Lung (tissue), 12 donors: ENCODE data around the gene DNAJC1. TPM values are rescaled to one million over a fixed set of nuclear protein-coding genes. Genes with fewer than 3 reads are reported as not detected.

ENCODE experiments used
- ATAC-seq: fragments of 200-7000 bp; cut with Tn5 transposase; one replicate; pipeline ENCODE4 v1.9.1; 2020; ENCODE audit warnings: moderate number of reproducible peaks; ENCODE audit not compliant: insufficient read depth, low FRiP score
- DNase-seq, 3 donors: peaks; one replicate each; pipeline ENCODE4 v3.0.0-alpha.2; 2013 to 2017
- H3K27ac ChIP-seq, 2 donors: one replicate each; pipeline ENCODE4 v1.5.1; 2013; ENCODE audit warnings: mild to moderate bottlenecking in 2 of 2, moderate library complexity in 2 of 2, control low read depth in 1 of 2, inconsistent platforms in 1 of 2, low read depth in 1 of 2, low read length in 1 of 2
- H3K27me3 ChIP-seq, 3 donors: one replicate each; pipeline ENCODE4 v1.5.1; 2013; ENCODE audit warnings: low read length in 2 of 3; ENCODE audit not compliant: control insufficient read depth in 3 of 3, insufficient read depth in 3 of 3
- H3K36me3 ChIP-seq, 4 donors: one replicate each; pipeline ENCODE4 v1.5.1; 2013; ENCODE audit warnings: low read length in 4 of 4, mild to moderate bottlenecking in 1 of 4, moderate library complexity in 1 of 4; ENCODE audit not compliant: control insufficient read depth in 4 of 4, insufficient read depth in 4 of 4
- H3K4me1 ChIP-seq, 5 donors: one replicate each; pipeline ENCODE4 v1.5.1; 2013; ENCODE audit warnings: low read length in 5 of 5, mild to moderate bottlenecking in 2 of 5, moderate library complexity in 1 of 5; ENCODE audit not compliant: control insufficient read depth in 5 of 5, insufficient read depth in 5 of 5
- H3K4me3 ChIP-seq: one replicate; pipeline ENCODE4 v1.5.1; 2013; ENCODE audit warnings: mild to moderate bottlenecking, control low read depth, moderate library complexity
- H3K9ac ChIP-seq, 2 donors: one replicate each; pipeline ENCODE4 v1.5.1; 2013; ENCODE audit warnings: low read length in 2 of 2, control low read depth in 1 of 2; ENCODE audit not compliant: insufficient read depth in 1 of 2
- H3K9me3 ChIP-seq, 4 donors: one replicate each; pipeline ENCODE4 v1.5.1; 2013; ENCODE audit warnings: low read length in 3 of 4, mild to moderate bottlenecking in 1 of 4, moderate library complexity in 1 of 4; ENCODE audit not compliant: control insufficient read depth in 4 of 4, insufficient read depth in 3 of 4
- WGBS, 2 donors: extraction: QIAGEN DNeasy Blood & Tissue Kit; methylation state at CpG; one replicate each; pipeline ENCODE4 v1.1.7; 2013; 5-methylcytosine and 5-hydroxymethylcytosine counted together
- polyA plus RNA-seq, 2 donors: library from polyadenylated mRNA; stranded (reverse); fragments of 200-250 nt; gene quantifications; one replicate each; pipeline ENCODE4 v1.2.1, GENCODE V29; 2013
- total RNA-seq, 2 donors: library from RNA; depleted of rRNA in 1 of 2; stranded (reverse); fragments of >200 nt in 1 of 2; gene quantifications; one replicate each; pipeline ENCODE4 v1.2.1, GENCODE V29; 2014 to 2021
- TF ChIP-seq, protein P1 (sequence below): IDR thresholded peaks from 2 replicates; pipeline ENCODE4 v1.5.1; 2012; ENCODE audit warnings: mild to moderate bottlenecking; ENCODE audit errors: control extremely low read depth, extremely low read depth
- donor health status: control.
- donor health status: control.
- donor health status: Bipolar disorder and iron deficiency.
- donor health status: healthy.
- donor health status: DM: yes; HTN: yes; CAD: no.

Gene DNAJC1
- total and polyA plus RNA-seq, 4 donors = 31.0 to 38.2 (median 35.6) TPM

GRCh38 chr10:21961847-21962246 lies 41.7 kb downstream of the DNAJC1 start:
- H3K9me3 ChIP-seq = peaks cover 0 to 3% (median 0%) of the 10 kb centered on the region in 4 donors
- H3K36me3 ChIP-seq = no peaks in the 10 kb centered on the region
- no peak for ATAC-seq
- H3K27me3 ChIP-seq = no peaks in the 10 kb centered on the region
- DNase-seq = no peak
- peaks cover 0 to 3% (median 2%) of the 10 kb centered on the region in 5 donors for H3K4me1 ChIP-seq
- TF ChIP-seq, protein P1, sequence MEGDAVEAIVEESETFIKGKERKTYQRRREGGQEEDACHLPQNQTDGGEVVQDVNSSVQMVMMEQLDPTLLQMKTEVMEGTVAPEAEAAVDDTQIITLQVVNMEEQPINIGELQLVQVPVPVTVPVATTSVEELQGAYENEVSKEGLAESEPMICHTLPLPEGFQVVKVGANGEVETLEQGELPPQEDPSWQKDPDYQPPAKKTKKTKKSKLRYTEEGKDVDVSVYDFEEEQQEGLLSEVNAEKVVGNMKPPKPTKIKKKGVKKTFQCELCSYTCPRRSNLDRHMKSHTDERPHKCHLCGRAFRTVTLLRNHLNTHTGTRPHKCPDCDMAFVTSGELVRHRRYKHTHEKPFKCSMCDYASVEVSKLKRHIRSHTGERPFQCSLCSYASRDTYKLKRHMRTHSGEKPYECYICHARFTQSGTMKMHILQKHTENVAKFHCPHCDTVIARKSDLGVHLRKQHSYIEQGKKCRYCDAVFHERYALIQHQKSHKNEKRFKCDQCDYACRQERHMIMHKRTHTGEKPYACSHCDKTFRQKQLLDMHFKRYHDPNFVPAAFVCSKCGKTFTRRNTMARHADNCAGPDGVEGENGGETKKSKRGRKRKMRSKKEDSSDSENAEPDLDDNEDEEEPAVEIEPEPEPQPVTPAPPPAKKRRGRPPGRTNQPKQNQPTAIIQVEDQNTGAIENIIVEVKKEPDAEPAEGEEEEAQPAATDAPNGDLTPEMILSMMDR = no peak
- no peak overlapping the region for H3K27ac ChIP-seq
- no peak overlapping the region for H3K9ac ChIP-seq
- H3K4me3 ChIP-seq = no peak overlapping the region

DNA sequence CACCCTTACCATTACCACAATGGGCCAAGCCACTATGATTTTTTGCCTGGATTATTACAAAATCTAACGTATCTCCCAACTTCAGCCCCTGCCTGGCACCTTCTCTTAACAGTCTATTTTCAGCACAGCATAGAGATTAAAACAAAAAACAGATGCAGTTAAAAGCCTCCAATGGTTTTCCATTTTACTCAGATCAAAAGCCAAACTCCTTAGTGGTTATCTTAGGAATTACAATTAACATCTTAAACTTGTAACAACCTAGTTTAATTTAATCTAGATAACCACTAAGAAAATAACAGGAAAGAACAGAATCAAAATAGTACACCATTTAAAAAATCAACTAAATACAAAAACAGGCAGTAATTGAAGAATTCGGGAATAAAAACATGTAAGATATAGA lies 43.5 kb downstream of the DNAJC1 start:
- TF ChIP-seq, protein P1 = no peak
- H3K9me3 ChIP-seq = no peaks in the 10 kb centered on the region

DNA sequence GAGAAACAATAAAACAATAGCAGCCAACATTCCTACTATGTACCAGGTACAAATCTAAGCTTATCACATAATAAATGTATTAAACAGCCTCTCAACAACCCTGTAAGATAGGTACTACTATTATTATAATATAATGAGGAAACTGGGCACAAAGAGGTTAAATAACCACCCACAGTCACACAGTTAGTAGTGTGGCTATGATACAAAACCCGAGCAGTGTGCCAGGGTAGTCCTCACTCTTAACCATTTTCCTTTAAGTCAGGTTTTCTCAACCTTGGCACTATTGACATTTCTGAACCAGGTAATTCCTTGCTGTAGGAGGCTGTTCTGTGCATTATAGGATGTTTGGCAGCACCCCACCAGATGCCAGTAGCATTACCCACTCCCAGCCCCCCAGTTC lies 48.8 kb downstream of the DNAJC1 start:
- H3K27me3 ChIP-seq = no peaks in the 10 kb centered on the region
- ATAC-seq = no peak
- H3K27ac ChIP-seq = no peak overlapping the region
- H3K9ac ChIP-seq = no peak overlapping the region
- TF ChIP-seq, protein P1 = no peak
- H3K4me3 ChIP-seq = no peak overlapping the region
- peaks cover 0 to 2% (median 0%) of the 10 kb centered on the region in 5 donors for H3K4me1 ChIP-seq
- H3K9me3 ChIP-seq = no peaks in the 10 kb centered on the region
- H3K36me3 ChIP-seq = no peaks in the 10 kb centered on the region
- 55 to 61% methylated on average over 1 of the region's 1 CpG for WGBS, 2 donors
- DNase-seq = no peak

More for the DNA sequence above, 43.5 kb downstream of the DNAJC1 start:
- WGBS, 2 donors = 78 to 83% methylated on average over 2 of the region's 2 CpGs
- peaks cover 0 to 3% (median 2%) of the 10 kb centered on the region in 5 donors for H3K4me1 ChIP-seq
- H3K9ac ChIP-seq = no peak overlapping the region
- H3K4me3 ChIP-seq = no peak overlapping the region
- no peak overlapping the region for H3K27ac ChIP-seq
- no peaks in the 10 kb centered on the region for H3K27me3 ChIP-seq
- DNase-seq (no peak), ATAC-seq (no peak)
- no peaks in the 10 kb centered on the region for H3K36me3 ChIP-seq

DNA sequence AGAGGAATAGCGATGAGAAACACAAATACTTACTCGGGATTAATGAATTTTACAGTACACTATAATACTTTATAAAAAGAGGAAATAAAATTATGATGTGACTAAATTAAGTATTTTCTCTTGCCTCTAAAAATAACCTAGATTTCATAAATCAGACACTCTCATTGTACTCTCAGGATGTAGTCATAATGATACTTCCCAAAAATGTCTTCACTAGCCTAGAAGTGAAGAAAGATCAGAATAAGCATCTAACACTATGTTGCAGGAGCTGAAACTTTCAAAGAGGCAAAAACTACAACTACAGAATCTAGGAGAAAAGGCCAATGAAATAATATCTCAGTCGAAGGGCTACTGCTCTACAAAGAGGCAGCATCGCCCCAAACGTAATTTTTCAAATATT lies 49.4 kb downstream of the DNAJC1 start:
- no peak for ATAC-seq
- 57 to 65% methylated on average over 5 of the region's 5 CpGs for WGBS, 2 donors

More for the DNA sequence above, 49.4 kb downstream of the DNAJC1 start:
- TF ChIP-seq, protein P1 = no peak
- Histone ChIP-seq H3K9me3 (no peaks in the 10 kb centered on the region), H3K4me3 (no peak overlapping the region), H3K27me3 (no peaks in the 10 kb centered on the region), H3K9ac (no peak overlapping the region), H3K27ac (no peak overlapping the region), H3K36me3 (no peaks in the 10 kb centered on the region), H3K4me1 (no peaks in the 10 kb centered on the region)
- DNase-seq = no peak
